GM12875 (cell line): Measurements from ENCODE around the gene TLE6.

ENCODE experiments used
- H3K4me3 ChIP-seq: one replicate; pipeline ENCODE4 v1.5.1; 2011; ENCODE audit warnings: low read depth, low read length, control low read depth
- CTCF ChIP-seq: IDR thresholded peaks from 2 replicates; pipeline ENCODE4 v1.5.1; 2011; ENCODE audit warnings: low read depth, mild to moderate bottlenecking, control low read depth, inconsistent platforms, low read length, moderate library complexity, borderline replicate concordance; ENCODE audit not compliant: insufficient read depth

Gene TLE6

GRCh38 chr19:3012621-3013262, 35.4 kb downstream of the TLE6 start:
- TF ChIP-seq CTCF = no peak
- H3K4me3 ChIP-seq = no peak overlapping the region

GRCh38 chr19:3013263-3013725, 35.9 kb downstream of the TLE6 start:
- H3K4me3 ChIP-seq = no peak overlapping the region
- no peak for TF ChIP-seq CTCF

- no peak overlapping the region for H3K4me3 ChIP-seq
- TF ChIP-seq CTCF = no peak
These were observed 36.8 kb downstream of the TLE6 start for GRCh38 chr19:3014135-3014534.

DNA sequence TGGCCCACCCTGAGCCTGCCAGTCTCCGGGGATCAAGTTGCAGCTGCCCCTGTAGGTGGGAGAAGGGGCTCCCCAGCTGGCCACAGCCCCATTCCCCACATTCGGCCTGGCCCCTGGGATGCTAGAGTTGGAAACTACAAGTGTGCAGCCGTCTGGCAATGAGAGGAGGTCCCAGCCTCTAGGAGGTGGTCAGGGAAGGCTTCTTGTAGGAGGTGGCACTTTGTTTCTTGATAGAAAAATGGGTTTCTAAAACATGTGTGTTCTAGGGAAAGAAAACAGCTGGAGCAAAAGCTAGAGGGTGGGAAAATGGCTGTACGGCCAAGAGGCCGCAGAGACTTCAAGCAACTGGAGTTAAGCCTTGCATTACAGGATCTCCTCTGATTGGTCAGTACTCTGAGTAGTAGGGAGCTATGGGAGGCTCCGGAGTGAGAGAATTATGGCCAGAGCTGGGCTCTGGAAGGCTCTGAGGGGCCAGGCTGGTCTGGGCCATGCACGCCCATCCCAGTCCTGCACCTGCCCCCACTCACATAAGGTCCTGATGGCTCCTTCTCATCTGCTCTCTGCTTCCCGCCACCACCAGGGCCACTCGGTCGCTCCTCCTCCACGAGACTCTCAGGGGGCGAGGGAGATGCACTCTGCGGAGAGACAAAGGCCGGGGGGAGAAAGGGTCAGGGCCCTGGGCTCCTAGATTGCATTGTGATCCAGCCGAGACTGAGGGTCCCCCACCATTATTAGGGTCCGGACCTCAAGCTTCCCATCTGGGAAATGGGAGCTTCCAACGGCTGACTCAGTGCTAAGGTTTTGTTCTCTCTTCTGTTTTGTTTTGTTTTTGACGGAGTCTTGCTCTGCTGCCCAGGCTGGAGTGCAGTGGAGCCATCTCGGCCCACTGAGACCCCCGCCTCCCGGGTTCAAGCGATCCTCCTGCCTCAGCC, 38.0 kb downstream of the TLE6 start:
- no peak for TF ChIP-seq CTCF

DNA sequence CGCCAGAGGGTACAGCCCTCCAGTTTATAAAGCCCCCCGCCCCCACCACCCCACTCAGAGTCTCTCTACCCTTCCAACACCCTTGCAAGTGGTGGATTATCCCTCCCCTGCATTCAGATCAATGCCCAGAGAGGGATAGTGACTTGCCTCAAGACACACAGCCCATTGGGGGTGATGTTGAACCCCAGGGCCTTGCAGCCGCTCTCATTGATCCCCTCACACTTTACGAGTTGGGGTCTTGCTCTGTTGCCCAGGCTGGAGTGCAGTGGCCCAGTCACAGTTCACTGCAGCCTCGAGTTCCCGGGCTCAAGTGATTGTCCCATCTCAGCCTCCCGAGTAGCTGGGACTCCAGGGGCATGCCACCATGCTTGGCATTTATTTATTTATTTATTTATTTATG, 40.6 kb downstream of the TLE6 start:
- H3K4me3 ChIP-seq = no peak overlapping the region
- no peak for TF ChIP-seq CTCF

More for the DNA sequence above, 38.0 kb downstream of the TLE6 start:
- H3K4me3 ChIP-seq = no peak overlapping the region

GRCh38 chr19:3019211-3019854, 42.0 kb downstream of the TLE6 start:
- H3K4me3 ChIP-seq = no peak overlapping the region
- no peak for TF ChIP-seq CTCF
